GM12874 (cell line): Measurements from ENCODE around the gene PRR5L.

Experiments
- CTCF ChIP-seq: IDR thresholded peaks from 2 replicates; pipeline ENCODE4 v1.5.1; 2011; ENCODE audit warnings: low read depth, mild to moderate bottlenecking, control low read depth, low read length, moderate library complexity; ENCODE audit not compliant: insufficient read depth

PRR5L gene

GRCh38 chr11:36501236-36501635 is 205.1 kb downstream of the PRR5L start:
- no peak for TF ChIP-seq CTCF

GRCh38 chr11:36507824-36508489 is 211.9 kb downstream of the PRR5L start:
- TF ChIP-seq CTCF, result no peak

- no peak for TF ChIP-seq CTCF
These were observed 212.7 kb downstream of the PRR5L start for GRCh38 chr11:36508743-36509142.

- no peak for TF ChIP-seq CTCF
These were observed 213.1 kb downstream of the PRR5L start for GRCh38 chr11:36509201-36509639.

GRCh38 chr11:36509694-36510593 is 213.9 kb downstream of the PRR5L start, which contains the start of gene TRAF6:
Gene TRAF6, minus strand, starts transcription at chr11:36510272. Its CDS starts 8,757 bp downstream, at chr11:36501515.
- TF ChIP-seq CTCF, result peak; percentile 94

GRCh38 chr11:36510594-36510942 is 214.5 kb downstream of the PRR5L start:
- no peak for TF ChIP-seq CTCF

GRCh38 chr11:36512016-36512415 is 215.9 kb downstream of the PRR5L start:
- no peak for TF ChIP-seq CTCF
